NCI-H128 (cell line): Measurements from ENCODE around the gene IKZF5.

ENCODE experiments used
- DNase-seq: peaks from one replicate; lab custom pipeline; 2025; ENCODE audit not compliant: unreplicated experiment; lab: John Stamatoyannopoulos, UW

IKZF5 gene

DNA sequence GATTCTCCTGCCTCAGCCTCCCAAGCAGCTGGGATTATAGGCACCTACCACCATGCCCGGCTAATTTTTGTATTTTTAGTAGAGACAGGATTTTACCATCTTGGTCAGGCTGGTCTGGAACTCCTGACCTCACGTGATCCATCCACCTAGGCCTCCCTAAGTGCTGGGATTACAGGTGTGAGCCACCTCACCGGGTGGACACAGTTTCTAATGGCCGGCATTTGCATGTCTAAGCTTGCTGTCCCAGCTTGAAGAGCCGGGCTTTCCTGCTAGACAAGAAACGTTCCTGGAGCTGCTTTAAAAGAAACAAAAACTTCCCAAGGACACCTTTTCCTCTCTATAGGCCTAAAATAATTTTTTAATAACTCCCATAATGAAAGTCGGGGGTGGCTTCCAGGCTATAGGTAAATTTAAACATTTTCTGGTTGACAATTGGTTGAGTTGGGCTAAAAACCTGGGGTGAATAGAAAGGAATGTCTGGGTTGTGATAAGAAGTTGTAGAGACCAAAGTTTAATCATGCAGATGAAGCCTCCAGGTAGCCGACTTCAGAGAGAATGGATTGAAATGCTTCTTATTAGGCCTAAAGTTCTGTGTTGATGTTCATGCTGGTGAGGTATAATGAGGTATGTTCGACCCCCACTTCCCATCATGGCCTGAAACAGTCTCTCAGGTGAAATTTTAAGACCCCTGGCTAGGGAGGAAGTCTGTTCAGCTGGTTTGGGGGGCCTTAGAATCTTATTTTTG lies 9.0 kb upstream of the IKZF5 start:
- no peak for DNase-seq

GRCh38 chr10:123016228-123016627 lies 7.6 kb upstream of the IKZF5 start:
- no peak for DNase-seq

- DNase-seq = no peak
These were observed 6.2 kb upstream of the IKZF5 start for GRCh38 chr10:123014772-123015171.

- no peak for DNase-seq
These were observed 5.1 kb upstream of the IKZF5 start for GRCh38 chr10:123013456-123014419.

DNA sequence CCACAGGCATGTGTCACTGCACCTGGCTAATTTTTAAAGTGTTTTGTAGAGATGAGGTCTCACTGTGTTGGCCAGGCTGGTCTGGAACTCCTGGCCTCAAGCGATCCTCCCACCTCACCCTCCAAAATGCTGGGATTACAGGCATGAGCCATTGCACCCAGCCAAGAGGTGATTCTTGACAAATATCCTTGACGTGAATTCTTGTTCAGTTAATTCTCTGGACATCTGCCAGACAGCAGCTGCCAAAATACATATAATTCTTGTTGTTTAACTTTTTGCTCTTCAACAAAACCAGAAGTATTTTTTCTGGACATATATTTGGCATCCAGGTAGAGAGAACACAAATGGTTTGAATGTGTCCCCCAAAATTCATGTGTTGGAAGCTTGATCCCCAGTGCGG lies 3.4 kb upstream of the IKZF5 start:
- no peak for DNase-seq

DNA sequence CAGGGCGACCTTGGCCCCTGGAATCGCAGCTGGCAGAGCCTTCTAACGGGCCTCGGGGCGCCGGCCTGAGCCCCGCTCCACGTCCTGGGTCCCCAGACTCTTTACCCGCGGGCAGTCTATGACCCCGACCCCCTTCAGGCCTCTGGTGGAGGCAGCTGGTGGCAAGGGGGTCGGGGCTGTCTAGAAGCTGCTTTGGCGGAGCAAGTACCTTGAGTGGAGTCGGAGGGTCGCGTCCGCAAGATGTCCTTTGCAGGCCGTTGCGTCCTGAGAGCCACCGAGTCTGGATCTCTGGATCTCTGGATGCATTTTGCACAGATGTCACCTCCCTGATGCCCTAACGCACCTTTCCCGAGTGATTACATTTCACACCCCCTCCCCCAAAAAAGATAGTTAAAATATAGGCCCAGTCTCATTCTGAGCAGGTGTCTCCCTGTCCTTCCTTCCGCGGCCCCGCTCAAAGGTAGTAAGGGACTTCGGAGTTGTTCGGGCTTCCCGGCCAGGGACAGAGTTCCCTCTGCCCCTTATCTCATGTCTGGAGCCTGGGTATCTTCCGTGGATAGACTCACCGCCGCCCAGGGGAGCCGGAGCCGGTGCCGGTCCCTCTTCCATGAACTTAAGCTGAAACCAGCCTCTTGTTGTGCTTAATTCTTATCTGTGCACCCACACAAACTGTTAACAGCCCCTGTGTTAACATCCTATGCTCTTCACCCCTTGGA lies 668 bp upstream of the IKZF5 start:
- no peak for DNase-seq

DNA sequence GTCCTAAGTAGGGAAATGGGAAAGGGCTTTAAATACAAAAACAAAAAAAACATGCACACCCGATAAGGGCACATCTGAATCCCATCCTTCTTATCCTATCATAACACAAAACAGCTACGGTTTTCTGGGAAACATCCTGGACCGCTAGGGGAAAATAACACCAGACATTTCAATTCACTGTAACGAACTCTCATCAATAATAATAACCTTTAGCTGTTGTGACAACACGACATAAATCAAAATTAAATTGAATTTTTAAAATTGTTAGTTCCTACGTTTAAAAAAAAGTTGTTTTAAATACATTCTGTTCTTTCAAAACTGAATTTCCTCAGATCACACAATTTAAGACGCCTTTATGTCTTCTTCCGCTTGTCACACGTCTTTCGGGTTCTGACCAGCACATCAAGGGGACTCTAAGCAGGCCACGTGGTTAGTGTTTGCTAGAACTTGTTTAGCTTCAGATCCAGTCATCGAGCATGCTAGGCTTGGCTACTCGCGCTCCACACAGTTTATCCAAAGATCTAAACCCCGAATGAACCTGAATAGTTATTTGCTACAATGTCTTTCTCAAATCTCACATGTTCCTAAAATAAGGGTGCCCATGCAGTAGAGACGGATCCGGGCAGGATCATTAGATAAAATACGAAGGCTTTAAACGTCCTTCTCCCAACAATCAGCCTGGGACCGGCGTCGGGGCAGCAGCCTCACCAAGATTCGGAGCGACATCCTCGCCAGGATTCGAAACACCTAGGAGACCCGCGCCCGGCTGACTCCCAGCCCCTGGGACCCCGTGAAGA lies 839 bp downstream of the IKZF5 start:
- DNase-seq = no peak

GRCh38 chr10:123004298-123004697 lies 4.3 kb downstream of the IKZF5 start:
- DNase-seq = no peak

- DNase-seq = no peak
These were observed 7.2 kb downstream of the IKZF5 start for GRCh38 chr10:123001370-123001769.

GRCh38 chr10:123000155-123000554 lies 8.4 kb downstream of the IKZF5 start:
- no peak for DNase-seq

DNA sequence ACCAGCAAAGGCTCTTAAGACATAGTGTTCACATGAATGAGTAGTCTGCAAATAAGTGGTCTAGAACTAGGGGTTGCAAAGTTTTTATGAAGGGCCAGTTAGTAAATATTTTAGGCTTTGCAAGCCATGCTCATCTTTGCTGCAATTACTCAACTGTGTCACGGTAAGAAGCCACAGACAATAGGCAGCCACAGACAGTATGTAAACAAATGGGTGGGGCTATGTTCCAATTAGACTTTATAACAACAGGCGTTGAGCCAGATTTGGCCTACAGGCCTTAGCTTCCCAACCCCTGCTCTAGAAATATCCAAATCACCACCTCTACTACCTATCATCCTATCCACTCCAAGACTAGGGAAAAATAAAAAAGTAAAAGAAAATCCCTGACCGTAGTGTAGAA lies 9.2 kb downstream of the IKZF5 start:
- no peak for DNase-seq

GRCh38 chr10:122998934-122999333 lies 9.7 kb downstream of the IKZF5 start:
- no peak for DNase-seq

DNA sequence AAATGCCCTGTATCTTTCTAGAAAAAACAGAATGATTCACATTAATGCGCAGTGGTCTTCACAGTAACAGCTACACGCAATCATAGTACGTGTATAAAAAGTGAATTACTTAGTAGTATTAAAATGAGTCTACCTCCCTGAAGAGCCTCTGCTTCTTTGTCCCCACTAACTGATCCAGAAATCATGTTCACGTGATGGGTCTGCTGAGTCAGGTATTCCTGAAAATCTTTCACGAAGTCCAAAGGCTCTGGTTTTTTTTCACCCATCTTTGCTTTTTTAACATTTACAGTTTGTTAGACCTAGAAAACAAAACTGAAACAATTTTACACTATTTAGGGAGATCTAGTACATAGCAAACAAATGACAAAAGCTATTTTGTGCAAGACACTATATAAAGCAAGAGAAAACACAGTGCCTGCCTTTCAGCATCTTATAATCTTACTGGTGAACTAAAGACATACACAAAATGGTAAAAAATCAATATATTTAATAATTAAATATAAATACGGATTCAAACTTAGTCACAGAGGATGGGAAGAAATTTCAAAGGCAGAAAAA lies 10.2 kb downstream of the IKZF5 start:
- DNase-seq = no peak

DNA sequence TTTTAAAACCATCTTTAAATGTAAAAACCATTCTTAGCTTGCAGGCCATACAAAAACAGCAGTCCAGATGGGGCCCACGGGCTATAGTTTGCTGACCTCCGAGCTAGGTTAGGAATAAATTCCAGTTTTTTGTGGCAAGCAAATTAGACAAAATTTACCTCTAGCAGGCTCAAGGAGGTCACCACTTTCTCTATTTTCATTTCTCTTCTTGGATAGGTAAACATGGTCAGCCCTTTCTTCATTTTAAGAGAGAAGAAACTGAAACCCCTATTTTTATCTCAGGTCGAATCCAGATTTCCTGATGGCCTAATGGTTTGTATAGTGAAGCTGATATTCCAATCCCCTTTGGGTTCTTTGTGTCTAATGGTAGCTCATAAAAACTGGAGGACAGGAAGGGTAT lies 10.7 kb downstream of the IKZF5 start:
- no peak for DNase-seq

DNA sequence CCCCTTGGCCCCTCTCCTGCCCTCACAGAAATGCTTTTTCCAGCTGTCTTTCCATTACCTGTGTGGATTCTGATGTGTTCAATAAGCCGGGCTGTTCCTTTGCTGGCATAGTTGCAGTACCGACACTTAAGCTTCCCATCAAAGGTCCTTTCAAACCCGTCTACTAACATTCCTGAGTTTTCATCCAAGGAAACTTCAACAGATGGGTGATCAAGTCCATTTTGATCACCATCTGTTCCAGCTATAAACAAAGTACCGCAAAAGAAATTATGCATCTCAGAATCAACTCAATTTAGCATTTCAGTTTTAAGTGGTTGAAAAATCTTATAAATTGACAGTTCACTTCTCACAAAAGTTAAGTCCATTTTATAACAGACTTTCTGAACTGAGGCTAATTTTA lies 12.7 kb downstream of the IKZF5 start:
- no peak for DNase-seq

DNA sequence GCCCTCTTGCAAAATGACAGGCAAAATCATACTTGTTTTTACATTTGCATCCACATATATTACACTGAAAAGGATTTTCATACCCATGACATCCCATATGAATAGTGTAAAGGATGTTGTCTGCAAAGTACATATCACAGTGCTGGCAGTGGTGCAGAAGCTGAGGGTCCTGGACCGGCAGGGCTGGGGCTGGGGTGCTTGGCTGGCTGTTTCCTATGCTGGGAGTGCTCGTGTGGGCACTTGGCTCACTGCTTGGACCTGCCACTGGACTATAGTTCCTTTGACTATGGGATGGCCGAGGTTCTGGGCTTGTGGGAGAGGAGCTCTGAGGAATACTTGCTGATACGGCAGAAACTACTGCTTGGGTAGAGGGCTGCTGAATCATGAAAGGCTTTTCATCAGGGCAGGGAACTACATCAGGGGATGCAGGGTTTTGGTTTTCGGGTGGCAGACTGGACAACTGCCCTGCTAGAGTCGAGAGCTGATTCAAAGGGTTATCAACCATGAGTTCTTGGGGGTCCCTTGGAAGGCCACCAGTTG lies 14.7 kb downstream of the IKZF5 start:
- no peak for DNase-seq

DNA sequence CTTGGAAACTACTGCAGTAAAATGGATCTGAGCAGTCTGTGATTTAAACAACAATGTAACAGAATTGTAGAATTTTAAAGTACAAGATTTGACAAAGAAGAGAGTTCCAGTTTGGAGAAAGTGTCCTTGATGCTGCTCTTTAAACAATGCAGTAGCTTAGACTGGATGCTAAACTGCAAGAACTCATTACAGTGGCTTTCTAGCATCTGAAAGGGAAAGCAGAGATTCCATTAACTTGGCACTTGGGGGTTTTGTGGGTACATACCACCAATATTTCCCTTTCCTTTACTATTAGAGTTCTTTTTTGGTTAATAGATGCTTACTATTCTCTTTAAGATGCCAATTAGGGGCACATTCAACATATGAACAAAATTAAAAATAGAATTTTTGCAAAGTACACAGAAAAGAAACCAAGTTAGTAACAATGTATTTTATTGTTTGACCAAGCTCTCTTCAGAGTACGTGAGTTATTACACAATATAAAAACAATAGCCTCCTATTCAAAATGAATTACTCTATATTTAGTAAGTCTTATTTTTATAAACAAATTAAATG lies 16.5 kb downstream of the IKZF5 start:
- no peak for DNase-seq

- DNase-seq = no peak
These were observed 18.3 kb downstream of the IKZF5 start for GRCh38 chr10:122990278-122990677.

DNA sequence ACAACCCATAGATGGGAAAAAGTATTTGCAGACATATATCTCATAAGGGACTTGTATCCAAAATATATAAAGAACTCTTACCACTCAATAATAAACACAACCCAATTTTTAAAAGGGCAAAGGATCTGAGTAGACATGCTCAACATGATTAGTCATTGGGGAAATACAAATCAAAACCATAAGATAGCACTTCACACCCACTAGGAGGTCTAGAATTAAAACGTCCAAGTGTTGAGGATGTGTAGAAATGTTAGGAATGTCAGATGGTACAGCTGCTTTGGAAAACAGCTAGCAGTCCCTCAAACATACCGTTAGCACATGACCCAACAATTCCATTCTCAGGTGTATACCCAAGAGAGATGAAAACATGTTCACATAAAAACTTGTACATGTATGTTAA lies 20.1 kb downstream of the IKZF5 start:
- DNase-seq = no peak

DNA sequence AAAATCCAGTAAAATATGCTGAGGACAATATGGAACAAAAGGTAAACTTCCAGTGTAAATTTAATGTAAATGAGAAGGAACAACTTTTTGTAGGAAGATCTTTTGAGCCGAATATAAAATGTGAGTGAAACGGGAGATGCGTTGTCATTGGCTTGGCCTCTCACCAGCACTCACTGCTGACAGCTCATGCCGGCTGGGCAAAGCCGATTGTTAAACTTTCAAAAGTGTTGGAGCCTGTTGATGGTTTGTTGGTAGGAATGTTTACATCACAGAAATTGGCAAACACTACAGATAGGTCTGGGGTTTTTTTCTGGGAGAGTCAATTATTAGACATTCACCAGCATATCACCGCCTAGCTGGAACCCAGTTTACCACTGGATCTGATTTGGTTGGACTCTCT lies 22.3 kb downstream of the IKZF5 start:
- no peak for DNase-seq
